ENCODE results near the gene GPS1. TPM values are rescaled to one million over a fixed set of nuclear protein-coding genes. Genes with fewer than 3 reads are reported as not detected.

The GPS1 gene
- total and polyA plus RNA-seq, 9 of the 15 experiments (the other 6 are each of a cell fraction or from before 2014, with no cell fraction given) = 3.1 to 167 (median 69.9) TPM

DNA sequence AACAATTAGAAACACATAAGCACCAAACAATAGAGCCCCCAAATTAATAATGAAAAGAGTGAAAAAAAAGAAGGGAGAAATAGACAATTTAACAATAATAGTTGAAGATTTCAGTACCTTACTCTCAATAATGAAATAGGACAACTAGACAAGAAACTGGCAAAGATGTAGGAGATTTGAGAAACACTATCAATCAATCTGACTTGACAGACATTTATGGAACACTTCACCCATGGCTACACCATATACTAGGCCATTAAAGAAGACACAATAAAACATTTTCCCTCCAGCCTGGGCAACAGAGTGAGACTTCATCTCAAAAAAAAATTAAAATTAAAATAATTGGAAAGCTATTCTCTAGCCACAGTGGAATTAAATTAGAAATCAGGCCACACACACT, 18.9 kb downstream of the GPS1 start:
- POLR2A ChIA-PET = interaction anchor here (1.2 kb wide), 1 partner anchor 11 kb away, joined by 6 read pairs; no protein-coding TSS in a partner anchor
- no peak for FAIRE-seq
- H3K9me3 ChIP-seq (replicated peaks; ENCODE audit: control insufficient read depth, insufficient read depth, low read depth, low read length) = no peaks in the 10 kb centered on the region
- H3K27me3 ChIP-seq (ENCODE audit: control insufficient read depth in 2 of 2, insufficient read depth in 2 of 2, low read length in 2 of 2) = no peaks in the 10 kb centered on the region
- H3K4me2 ChIP-seq (ENCODE audit: insufficient read depth, low read length) = no peak overlapping the region
- DNase-seq (ENCODE audit: extremely low read depth in 1 of 4, low spot score in 3 of 4) = no peak
- intact Hi-C loops (cut with micrococcal nuclease) (no loop called here), in situ Hi-C loops (cut with MboI) (no loop called here)
- peaks cover 0 to 10% of the 10 kb centered on the region in 2 experiments; a peak in 3 of 5 replicates for H3K4me1 ChIP-seq (replicated peaks in 1 of 2; ENCODE audit: control insufficient read depth in 2 of 2, insufficient read depth in 2 of 2, low read length in 2 of 2)
- ATAC-seq = no peak
- H4K20me1 ChIP-seq (replicated peaks; ENCODE audit: control insufficient read depth, insufficient read depth, low read length) = no peaks in the 10 kb centered on the region
- no peak for TF ChIP-seq SMARCC2 (IDR thresholded peaks at IDR 0.05; ENCODE audit: low read depth)
- TF ChIP-seq SMARCE1 (IDR thresholded peaks at IDR 0.05) = no peak
- TF ChIP-seq, protein P1, sequence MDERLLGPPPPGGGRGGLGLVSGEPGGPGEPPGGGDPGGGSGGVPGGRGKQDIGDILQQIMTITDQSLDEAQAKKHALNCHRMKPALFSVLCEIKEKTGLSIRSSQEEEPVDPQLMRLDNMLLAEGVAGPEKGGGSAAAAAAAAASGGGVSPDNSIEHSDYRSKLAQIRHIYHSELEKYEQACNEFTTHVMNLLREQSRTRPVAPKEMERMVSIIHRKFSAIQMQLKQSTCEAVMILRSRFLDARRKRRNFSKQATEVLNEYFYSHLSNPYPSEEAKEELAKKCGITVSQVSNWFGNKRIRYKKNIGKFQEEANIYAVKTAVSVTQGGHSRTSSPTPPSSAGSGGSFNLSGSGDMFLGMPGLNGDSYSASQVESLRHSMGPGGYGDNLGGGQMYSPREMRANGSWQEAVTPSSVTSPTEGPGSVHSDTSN (CRISPR knock-in tag; IDR thresholded peaks at IDR 0.05; ENCODE audit: low read depth) = no peak
- TF ChIP-seq, protein P1 (tag; conservative IDR thresholded peaks at IDR 0.05; ENCODE audit: low read depth) = peak; percentile 74
- TF ChIP-seq, protein P2, sequence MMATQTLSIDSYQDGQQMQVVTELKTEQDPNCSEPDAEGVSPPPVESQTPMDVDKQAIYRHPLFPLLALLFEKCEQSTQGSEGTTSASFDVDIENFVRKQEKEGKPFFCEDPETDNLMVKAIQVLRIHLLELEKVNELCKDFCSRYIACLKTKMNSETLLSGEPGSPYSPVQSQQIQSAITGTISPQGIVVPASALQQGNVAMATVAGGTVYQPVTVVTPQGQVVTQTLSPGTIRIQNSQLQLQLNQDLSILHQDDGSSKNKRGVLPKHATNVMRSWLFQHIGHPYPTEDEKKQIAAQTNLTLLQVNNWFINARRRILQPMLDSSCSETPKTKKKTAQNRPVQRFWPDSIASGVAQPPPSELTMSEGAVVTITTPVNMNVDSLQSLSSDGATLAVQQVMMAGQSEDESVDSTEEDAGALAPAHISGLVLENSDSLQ (IDR thresholded peaks at IDR 0.05) = peak; percentile 83
- TF ChIP-seq ZC3H11A (IDR thresholded peaks at IDR 0.05; ENCODE audit: low read depth, low read length) = no peak
- peak; percentile 84 for TF ChIP-seq MEIS2 (IDR thresholded peaks at IDR 0.05; ENCODE audit: partially characterized antibody)
- BruUV-seq (replicated peaks) = no TSS peak
- CTCF ChIA-PET (ENCODE audit: low intra/inter-chr PET ratio) = no interaction called here
- H3K27ac ChIP-seq (ENCODE audit: extremely low read depth, low read depth, low read length) = no peak overlapping the region
- no peaks in the 10 kb centered on the region for H3K36me3 ChIP-seq (ENCODE audit: control insufficient read depth, insufficient read depth, low read length)
- peaks cover 4% of the 10 kb centered on the region; the same call in 1 of the 3 replicates for H3K79me2 ChIP-seq (ENCODE audit: control insufficient read depth, insufficient read depth, low read length)
- H2AFZ ChIP-seq (ENCODE audit: low read depth, low read length) = no peak overlapping the region
- no peak overlapping the region for H3K4me3 ChIP-seq
- H3K9ac ChIP-seq (ENCODE audit: insufficient read depth in 1 of 2, low read depth in 2 of 2, low read length in 2 of 2) = no peak overlapping the region
- no peaks in the 10 kb centered on the region for H3K9me1 ChIP-seq (ENCODE audit: control insufficient read depth, insufficient read depth, low read length)

All from K562 (cell line).